ENCODE measurements around the gene NHP2. TPM values are rescaled to one million over a fixed set of nuclear protein-coding genes. Genes with fewer than 3 reads are reported as not detected.
A peak's percentile ranks its signal among the peaks of the same experiment; 100 is the strongest.

The NHP2 gene
- total RNA-seq, 4 donors from 2014 or later, result 139 to 290 (median 159) TPM

GRCh38 chr5:178163772-178164735 is 10.4 kb upstream of the NHP2 start:
- no peaks in the 10 kb centered on the region for H3K36me3 ChIP-seq
- TF ChIP-seq EP300 (IDR thresholded peaks at IDR 0.05) (peak in 1 of 2 donors; percentile 19), POLR2A (IDR thresholded peaks at IDR 0.05) (no peak)
- TF ChIP-seq, protein P1, sequence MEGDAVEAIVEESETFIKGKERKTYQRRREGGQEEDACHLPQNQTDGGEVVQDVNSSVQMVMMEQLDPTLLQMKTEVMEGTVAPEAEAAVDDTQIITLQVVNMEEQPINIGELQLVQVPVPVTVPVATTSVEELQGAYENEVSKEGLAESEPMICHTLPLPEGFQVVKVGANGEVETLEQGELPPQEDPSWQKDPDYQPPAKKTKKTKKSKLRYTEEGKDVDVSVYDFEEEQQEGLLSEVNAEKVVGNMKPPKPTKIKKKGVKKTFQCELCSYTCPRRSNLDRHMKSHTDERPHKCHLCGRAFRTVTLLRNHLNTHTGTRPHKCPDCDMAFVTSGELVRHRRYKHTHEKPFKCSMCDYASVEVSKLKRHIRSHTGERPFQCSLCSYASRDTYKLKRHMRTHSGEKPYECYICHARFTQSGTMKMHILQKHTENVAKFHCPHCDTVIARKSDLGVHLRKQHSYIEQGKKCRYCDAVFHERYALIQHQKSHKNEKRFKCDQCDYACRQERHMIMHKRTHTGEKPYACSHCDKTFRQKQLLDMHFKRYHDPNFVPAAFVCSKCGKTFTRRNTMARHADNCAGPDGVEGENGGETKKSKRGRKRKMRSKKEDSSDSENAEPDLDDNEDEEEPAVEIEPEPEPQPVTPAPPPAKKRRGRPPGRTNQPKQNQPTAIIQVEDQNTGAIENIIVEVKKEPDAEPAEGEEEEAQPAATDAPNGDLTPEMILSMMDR (IDR thresholded peaks at IDR 0.05), result peak; percentile 94 to 99 (median 98)
- peaks cover 0 to 11% (median 3%) of the 10 kb centered on the region in 4 donors for H3K4me1 ChIP-seq
- DNase-seq (ENCODE audit: low spot score in 2 of 2), result peak; percentile 80 to 92
- 8 to 10% methylated on average over 24 to 33 of the region's 33 CpGs for WGBS, 2 donors
- no peak overlapping the region for H3K27ac ChIP-seq
- H3K9me3 ChIP-seq, result no peaks in the 10 kb centered on the region
- peaks cover 0 to 19% of the 10 kb centered on the region in 2 donors for H3K27me3 ChIP-seq
- peak overlapping the region in 1 of 4 donors; percentile 36 for H3K4me3 ChIP-seq

- 76 to 78% methylated on average over 9 of the region's 9 CpGs for WGBS, 2 donors
- no peak overlapping the region for H3K27ac ChIP-seq
These were observed 8.8 kb upstream of the NHP2 start for GRCh38 chr5:178162481-178162880.

GRCh38 chr5:178160176-178160575 is 6.5 kb upstream of the NHP2 start:
- H3K4me1 ChIP-seq, result peaks cover 0 to 11% (median 3%) of the 10 kb centered on the region in 4 donors
- H3K27ac ChIP-seq, result no peak overlapping the region
- no peaks in the 10 kb centered on the region for H3K36me3 ChIP-seq
- WGBS, 2 donors, result 83 to 87% methylated on average over 5 of the region's 5 CpGs
- H3K4me3 ChIP-seq, result no peak overlapping the region
- DNase-seq (ENCODE audit: low spot score in 2 of 2), result no peak
- no peaks in the 10 kb centered on the region for H3K9me3 ChIP-seq
- TF ChIP-seq POLR2A (IDR thresholded peaks at IDR 0.05) (no peak), EP300 (IDR thresholded peaks at IDR 0.05) (no peak)
- TF ChIP-seq, protein P1 (IDR thresholded peaks at IDR 0.05), result no peak
- peaks cover 0 to 9% of the 10 kb centered on the region in 2 donors for H3K27me3 ChIP-seq

More at GRCh38 chr5:178162481-178162880, 8.8 kb upstream of the NHP2 start:
- H3K9me3 ChIP-seq, result no peaks in the 10 kb centered on the region
- TF ChIP-seq, protein P1 (IDR thresholded peaks at IDR 0.05), result no peak
- no peak for TF ChIP-seq EP300 (IDR thresholded peaks at IDR 0.05)
- TF ChIP-seq POLR2A (IDR thresholded peaks at IDR 0.05), result no peak
- no peak for DNase-seq (ENCODE audit: low spot score in 2 of 2)
- peaks cover 0 to 19% of the 10 kb centered on the region in 2 donors for H3K27me3 ChIP-seq
- H3K36me3 ChIP-seq, result no peaks in the 10 kb centered on the region
- H3K4me3 ChIP-seq, result no peak overlapping the region
- peaks cover 0 to 11% (median 3%) of the 10 kb centered on the region in 4 donors for H3K4me1 ChIP-seq

DNA sequence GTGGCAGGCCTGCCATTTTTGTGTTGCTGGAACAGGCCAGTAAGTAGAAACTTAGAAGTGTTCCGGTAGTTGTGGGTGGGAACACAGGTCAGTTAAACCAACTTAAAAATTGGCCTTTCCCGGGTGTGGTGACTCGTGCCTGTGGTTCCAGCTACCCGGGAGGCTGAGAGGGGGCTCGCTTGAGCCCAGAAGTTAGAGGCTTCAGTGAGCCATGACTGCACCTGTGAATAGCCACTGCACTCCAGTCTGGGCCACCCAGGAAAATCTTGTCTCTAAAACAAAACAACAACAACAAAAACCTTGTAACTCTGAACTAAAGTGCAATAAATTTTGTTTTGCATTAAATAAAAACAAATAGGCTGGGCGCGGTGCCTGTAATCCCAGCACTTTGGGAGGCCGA is 1.4 kb upstream of the NHP2 start:
- Histone ChIP-seq H3K36me3 (peaks cover 0 to 16% (median 0%) of the 10 kb centered on the region in 3 donors), H3K27me3 (no peaks in the 10 kb centered on the region), H3K9me3 (no peaks in the 10 kb centered on the region), H3K4me1 (peaks cover 0 to 30% (median 13%) of the 10 kb centered on the region in 4 donors), H3K4me3 (no peak overlapping the region), H3K27ac (no peak overlapping the region)
- DNase-seq (ENCODE audit: low spot score in 2 of 2), result no peak
- 67 to 78% methylated on average over 8 of the region's 8 CpGs for WGBS, 2 donors
- TF ChIP-seq EP300 (IDR thresholded peaks at IDR 0.05), result no peak
- TF ChIP-seq, protein P1 (IDR thresholded peaks at IDR 0.05), result no peak
- no peak for TF ChIP-seq POLR2A (IDR thresholded peaks at IDR 0.05)

All from tibial nerve (tissue), 4 donors.